B cell (primary cell): Measurements from ENCODE around the gene HAP1.

Experiments used
- EZH2 ChIP-seq: IDR thresholded peaks from 2 replicates; pipeline ENCODE4 v1.6.1; 2012; ENCODE audit warnings: borderline replicate concordance, low read depth, mild to moderate bottlenecking, moderate library complexity, low read length; ENCODE audit not compliant: insufficient read depth, poor library complexity, severe bottlenecking
- TF ChIP-seq, protein P1 (sequence below): fragments of 200-600 bp; IDR thresholded peaks from one replicate; pipeline ENCODE4 v1.8.0; 2022; ENCODE audit warnings: antibody characterized with exemption, mild to moderate bottlenecking

DNA sequence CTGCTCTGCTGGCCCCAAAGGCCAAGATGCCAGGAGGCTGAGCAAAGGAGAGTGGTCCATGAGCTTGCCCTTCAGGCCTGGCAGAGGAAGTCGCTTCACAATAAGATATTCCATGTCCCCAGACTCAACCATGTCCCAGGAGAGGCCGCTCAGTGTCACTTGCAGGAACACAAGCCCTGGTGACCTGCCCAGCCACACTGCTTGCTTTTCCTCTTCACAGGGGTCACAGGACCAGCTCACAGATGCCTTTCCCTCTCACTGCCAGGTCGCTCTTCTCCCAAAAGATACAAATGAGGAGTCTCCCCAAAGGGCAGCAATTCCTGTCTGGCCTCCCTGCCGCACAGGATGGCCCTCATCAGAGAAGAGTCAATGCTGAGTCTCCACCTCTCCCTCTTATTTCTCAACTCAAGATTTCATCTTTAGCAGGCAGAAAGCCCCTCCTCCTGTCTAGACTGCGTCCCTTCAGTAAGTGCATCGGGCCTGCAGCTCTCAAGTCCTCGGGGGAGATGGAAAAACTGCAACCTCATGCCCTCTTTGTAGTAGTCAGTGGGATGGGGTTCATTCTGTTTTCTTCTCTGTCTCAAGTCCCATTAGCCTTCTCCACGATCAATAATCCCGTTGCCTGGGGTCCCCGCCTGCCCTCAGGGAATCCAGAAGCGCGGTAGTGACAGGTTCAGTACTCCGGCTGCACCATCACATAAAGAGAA is 47.1 kb upstream of the HAP1 start:
- TF ChIP-seq, protein P1, sequence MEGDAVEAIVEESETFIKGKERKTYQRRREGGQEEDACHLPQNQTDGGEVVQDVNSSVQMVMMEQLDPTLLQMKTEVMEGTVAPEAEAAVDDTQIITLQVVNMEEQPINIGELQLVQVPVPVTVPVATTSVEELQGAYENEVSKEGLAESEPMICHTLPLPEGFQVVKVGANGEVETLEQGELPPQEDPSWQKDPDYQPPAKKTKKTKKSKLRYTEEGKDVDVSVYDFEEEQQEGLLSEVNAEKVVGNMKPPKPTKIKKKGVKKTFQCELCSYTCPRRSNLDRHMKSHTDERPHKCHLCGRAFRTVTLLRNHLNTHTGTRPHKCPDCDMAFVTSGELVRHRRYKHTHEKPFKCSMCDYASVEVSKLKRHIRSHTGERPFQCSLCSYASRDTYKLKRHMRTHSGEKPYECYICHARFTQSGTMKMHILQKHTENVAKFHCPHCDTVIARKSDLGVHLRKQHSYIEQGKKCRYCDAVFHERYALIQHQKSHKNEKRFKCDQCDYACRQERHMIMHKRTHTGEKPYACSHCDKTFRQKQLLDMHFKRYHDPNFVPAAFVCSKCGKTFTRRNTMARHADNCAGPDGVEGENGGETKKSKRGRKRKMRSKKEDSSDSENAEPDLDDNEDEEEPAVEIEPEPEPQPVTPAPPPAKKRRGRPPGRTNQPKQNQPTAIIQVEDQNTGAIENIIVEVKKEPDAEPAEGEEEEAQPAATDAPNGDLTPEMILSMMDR, result no peak
- TF ChIP-seq EZH2, result no peak
